ENCODE measurements around the gene FAM168A.

Gene FAM168A

GRCh38 chr11:73623686-73624085, 25.8 kb upstream of the FAM168A start:
- H3K4me3 ChIP-seq (ENCODE audit: low read depth, low read length), result no peak overlapping the region
- TF ChIP-seq, protein P1, sequence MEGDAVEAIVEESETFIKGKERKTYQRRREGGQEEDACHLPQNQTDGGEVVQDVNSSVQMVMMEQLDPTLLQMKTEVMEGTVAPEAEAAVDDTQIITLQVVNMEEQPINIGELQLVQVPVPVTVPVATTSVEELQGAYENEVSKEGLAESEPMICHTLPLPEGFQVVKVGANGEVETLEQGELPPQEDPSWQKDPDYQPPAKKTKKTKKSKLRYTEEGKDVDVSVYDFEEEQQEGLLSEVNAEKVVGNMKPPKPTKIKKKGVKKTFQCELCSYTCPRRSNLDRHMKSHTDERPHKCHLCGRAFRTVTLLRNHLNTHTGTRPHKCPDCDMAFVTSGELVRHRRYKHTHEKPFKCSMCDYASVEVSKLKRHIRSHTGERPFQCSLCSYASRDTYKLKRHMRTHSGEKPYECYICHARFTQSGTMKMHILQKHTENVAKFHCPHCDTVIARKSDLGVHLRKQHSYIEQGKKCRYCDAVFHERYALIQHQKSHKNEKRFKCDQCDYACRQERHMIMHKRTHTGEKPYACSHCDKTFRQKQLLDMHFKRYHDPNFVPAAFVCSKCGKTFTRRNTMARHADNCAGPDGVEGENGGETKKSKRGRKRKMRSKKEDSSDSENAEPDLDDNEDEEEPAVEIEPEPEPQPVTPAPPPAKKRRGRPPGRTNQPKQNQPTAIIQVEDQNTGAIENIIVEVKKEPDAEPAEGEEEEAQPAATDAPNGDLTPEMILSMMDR (conservative IDR thresholded peaks at IDR 0.05; ENCODE audit: low read depth, low read length), result no peak
- DNase-seq (ENCODE audit: low read depth), result no peak

GRCh38 chr11:73622926-73623593, 25.1 kb upstream of the FAM168A start:
- TF ChIP-seq, protein P1 (conservative IDR thresholded peaks at IDR 0.05; ENCODE audit: low read depth, low read length), result no peak
- DNase-seq (ENCODE audit: low read depth), result no peak

DNA sequence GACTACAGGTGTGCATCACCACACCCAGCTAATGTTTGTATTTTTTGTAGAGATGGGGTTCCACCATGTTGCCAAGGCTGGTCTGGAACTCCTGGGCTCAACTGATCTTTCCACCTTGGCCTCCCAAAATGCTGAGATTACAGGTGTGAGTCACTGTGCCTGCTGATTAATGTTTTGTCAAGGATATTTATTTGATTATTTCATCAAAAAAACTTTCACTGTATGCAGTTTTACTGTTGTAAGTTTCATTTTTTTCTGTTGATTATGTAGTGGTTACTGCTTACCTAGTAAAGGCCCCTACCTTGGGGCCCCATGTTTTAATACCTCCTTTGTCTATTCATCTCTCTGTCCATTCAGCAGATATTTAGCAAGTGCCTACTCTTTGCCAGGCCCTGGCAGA, 16.7 kb upstream of the FAM168A start:
- no peak for DNase-seq (ENCODE audit: low read depth)
- no peak overlapping the region for H3K4me3 ChIP-seq (ENCODE audit: low read depth, low read length)
- TF ChIP-seq, protein P1 (conservative IDR thresholded peaks at IDR 0.05; ENCODE audit: low read depth, low read length), result no peak

More at GRCh38 chr11:73622926-73623593, 25.1 kb upstream of the FAM168A start:
- H3K4me3 ChIP-seq (ENCODE audit: low read depth, low read length), result no peak overlapping the region

- TF ChIP-seq, protein P1 (conservative IDR thresholded peaks at IDR 0.05; ENCODE audit: low read depth, low read length), result no peak
- DNase-seq (ENCODE audit: low read depth), result no peak
These were observed 14.8 kb upstream of the FAM168A start for GRCh38 chr11:73612601-73613140.

DNA sequence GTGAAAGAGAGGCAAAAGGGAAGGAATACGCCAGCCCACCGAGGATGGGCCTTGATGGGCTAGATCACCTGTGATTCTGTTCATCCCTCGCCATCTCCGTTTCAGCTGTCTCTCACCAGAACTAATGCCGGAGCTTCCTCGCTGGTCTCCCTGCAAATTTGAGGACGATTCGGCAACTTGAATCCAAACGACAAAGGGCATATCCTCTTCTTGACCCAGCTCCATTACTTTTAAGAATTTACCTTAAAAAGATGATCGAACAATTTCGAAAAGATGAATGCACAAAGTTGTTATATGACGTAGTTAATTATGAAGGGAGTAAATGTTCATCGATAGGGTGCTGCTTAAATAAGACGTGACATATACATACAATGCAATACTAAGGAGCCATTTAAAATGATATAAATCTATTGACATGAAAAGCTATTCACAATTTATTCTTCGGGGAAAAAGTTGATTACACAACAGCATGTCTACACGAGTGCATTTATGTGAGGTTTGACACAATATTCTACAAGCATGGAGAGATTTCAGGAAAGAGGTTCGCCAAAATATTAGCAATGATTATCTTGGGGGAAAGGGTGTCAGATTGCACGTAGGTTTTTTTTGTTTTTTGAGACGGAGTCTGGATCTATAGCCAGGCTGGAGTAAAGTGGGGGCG, 937 bp upstream of the FAM168A start:
- peak overlapping the region; percentile 84 for H3K4me3 ChIP-seq (ENCODE audit: low read depth, low read length)
- TF ChIP-seq, protein P1 (conservative IDR thresholded peaks at IDR 0.05; ENCODE audit: low read depth, low read length), result no peak
- no peak for DNase-seq (ENCODE audit: low read depth)

More at GRCh38 chr11:73612601-73613140, 14.8 kb upstream of the FAM168A start:
- no peak overlapping the region for H3K4me3 ChIP-seq (ENCODE audit: low read depth, low read length)

- H3K4me3 ChIP-seq (ENCODE audit: low read depth, low read length), result peak overlapping the region; percentile 84
- no peak for DNase-seq (ENCODE audit: low read depth)
- TF ChIP-seq, protein P1 (conservative IDR thresholded peaks at IDR 0.05; ENCODE audit: low read depth, low read length), result no peak
These were observed 466 bp downstream of the FAM168A start for GRCh38 chr11:73597336-73597955.
